ENCODE results near the gene GLIS2.

Gene GLIS2

GRCh38 chr16:4372578-4373355 lies 56.9 kb downstream of the GLIS2 start:
- DNase-seq = peak; percentile 89

GRCh38 chr16:4373356-4373908 lies 57.6 kb downstream of the GLIS2 start:
- DNase-seq = no peak

GRCh38 chr16:4373909-4374742 lies 58.3 kb downstream of the GLIS2 start:
- no peak for DNase-seq

- DNase-seq = no peak
These were observed 59.9 kb downstream of the GLIS2 start for GRCh38 chr16:4375717-4376116.

GRCh38 chr16:4376126-4376892 lies 60.4 kb downstream of the GLIS2 start:
- no peak for DNase-seq

GRCh38 chr16:4376893-4377572 lies 61.2 kb downstream of the GLIS2 start:
- DNase-seq = no peak

- DNase-seq = peak; percentile 11
These were observed 61.8 kb downstream of the GLIS2 start for GRCh38 chr16:4377573-4378154.

- DNase-seq = no peak
These were observed 62.3 kb downstream of the GLIS2 start for GRCh38 chr16:4378161-4378666.

- no peak for DNase-seq
These were observed 63.3 kb downstream of the GLIS2 start for GRCh38 chr16:4378999-4379690.

GRCh38 chr16:4380119-4381063 lies 64.5 kb downstream of the GLIS2 start:
- DNase-seq = no peak

- DNase-seq = no peak
These were observed 65.4 kb downstream of the GLIS2 start for GRCh38 chr16:4381072-4381934.

GRCh38 chr16:4381935-4382794 lies 66.3 kb downstream of the GLIS2 start:
- DNase-seq = no peak

- DNase-seq = no peak
These were observed 67.0 kb downstream of the GLIS2 start for GRCh38 chr16:4382795-4383357.

- DNase-seq = no peak
These were observed 68.0 kb downstream of the GLIS2 start for GRCh38 chr16:4383591-4384444.

- DNase-seq = no peak
These were observed 68.7 kb downstream of the GLIS2 start for GRCh38 chr16:4384509-4384942.

GRCh38 chr16:4385066-4385788 lies 69.4 kb downstream of the GLIS2 start:
- DNase-seq = no peak
